Loucy (cell line): ENCODE data around the gene CACNA1B.

ENCODE experiments used
- CTCF ChIP-seq: fragments of 200-600 bp; sonication (generic); conservative IDR thresholded peaks from 2 replicates; pipeline ENCODE4 v1.5.1; 2014; ENCODE audit warnings: mild to moderate bottlenecking, antibody characterized with exemption, low read length
- EZH2phosphoT487 ChIP-seq: fragments of 200-600 bp; IDR thresholded peaks from 2 replicates; pipeline ENCODE4 v1.6.1; 2018; ENCODE audit warnings: antibody characterized with exemption, mild to moderate bottlenecking, moderate library complexity, borderline replicate concordance

- no peak for TF ChIP-seq CTCF
- TF ChIP-seq EZH2phosphoT487: no peak
Measured at GRCh38 chr9:138058181-138058580, 180.6 kb downstream of the CACNA1B start.
